8988T (cell line): Measurements from ENCODE around the gene ITCH.

ENCODE experiments used
- DNase-seq: peaks from one replicate; pipeline ENCODE4 v3.0.0; 2011

Gene ITCH

DNA sequence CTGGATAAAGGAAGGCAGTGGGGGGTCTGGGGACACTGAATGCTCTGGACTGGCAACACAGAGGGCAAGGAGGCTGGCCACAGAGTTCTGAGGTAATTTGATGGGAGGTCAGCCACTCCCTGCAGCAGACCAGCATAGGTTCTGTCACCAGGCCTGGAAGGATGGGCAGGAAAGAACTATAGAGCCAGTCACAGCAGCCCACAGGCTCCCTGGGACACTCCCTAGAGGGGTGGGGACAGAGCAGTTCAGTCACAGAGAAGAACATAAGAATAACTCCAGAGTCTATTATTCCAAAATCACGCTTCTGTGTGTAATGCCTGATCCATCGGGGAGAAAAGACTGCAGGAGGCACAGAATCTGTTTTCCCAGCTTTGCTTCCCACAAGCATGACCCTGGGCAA lies 172.8 kb downstream of the ITCH start:
- DNase-seq = no peak

DNA sequence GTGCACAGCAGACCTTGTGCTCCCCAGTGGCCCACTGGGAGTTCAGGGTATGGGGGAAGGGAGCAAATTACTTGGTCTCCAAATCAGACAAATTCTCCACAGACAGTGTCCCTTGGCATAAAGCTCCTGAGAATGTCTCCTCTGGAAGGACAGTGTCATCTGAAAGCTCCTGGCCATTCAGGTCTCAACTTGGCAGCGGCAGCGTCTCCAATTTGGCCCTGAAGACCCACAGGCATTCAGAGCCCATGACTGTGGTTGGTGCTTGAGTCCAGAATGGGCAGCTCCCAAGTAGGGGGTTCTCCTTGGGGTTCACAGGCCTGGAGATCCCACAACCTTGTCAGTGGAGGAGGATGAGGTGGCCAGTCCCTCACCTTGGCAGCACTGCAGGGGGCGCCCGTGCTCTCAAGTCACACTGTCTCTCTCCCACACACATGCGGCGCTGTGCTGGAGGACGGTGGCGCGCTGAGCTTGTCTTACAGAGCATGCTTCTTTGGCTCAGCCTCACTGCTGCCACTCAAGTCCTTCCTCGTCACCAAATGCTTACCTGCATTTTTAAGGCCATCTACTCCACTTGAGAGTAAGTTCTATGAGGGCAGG lies 173.8 kb downstream of the ITCH start:
- DNase-seq = no peak

DNA sequence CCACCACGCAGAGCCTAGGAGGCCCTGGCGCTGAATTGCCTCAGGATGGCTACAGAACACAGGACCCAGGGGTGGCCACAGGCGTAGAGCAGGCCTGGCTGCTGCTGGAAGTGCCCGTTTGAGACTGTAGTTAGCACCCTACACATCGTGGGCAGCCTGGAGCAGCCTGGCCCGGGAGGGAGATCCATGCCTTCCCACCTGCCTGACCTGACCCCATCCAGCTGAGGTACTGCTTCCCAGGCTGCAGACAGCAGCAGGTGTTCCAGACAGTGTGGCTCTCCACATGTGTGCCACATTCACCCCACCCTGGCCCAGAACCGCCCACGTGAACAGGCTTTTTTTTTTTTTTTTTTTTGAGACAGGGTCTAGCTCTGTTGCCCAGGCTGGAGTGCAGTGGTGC lies 174.6 kb downstream of the ITCH start:
- no peak for DNase-seq

DNA sequence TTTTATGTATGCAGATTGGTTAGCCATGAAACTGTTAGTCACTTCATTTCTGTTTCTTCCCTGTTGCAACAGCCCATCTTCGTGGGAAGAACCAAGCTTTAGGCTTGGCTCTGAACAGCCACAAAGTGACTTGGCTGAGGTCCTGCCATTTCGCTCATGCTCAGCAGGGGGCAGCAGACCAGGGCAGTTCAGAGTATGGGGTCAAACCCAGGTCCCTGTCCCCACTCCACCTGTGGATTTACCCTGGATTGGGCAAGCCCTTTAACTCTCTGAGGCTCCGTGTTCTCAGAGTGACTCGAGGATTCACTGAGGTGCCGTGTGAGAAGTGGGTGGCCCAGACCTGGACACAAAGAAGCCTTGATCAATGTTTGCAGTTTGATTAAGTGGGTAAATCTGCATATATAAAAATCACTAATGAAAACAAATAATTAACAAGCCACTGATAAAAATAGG lies 175.6 kb downstream of the ITCH start:
- DNase-seq = no peak

DNA sequence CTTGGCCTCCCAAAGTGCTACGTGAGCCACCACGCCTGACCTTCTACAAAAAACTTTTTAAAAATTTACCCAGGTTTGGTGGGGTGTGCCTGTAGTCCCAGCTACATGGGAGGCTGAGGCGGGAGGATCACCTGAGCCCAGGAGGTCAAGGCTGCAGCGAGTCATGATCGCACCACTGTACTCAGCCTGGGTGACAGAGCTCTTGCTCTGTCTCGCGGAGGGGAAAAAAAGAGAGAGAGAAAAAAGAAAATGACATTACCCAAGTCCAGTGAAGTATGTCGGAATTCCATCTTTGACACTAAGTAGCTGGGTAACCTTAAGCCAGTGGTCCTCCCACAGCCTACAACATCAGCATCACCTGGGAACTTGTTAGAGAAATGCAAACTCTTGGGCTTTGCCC lies 176.7 kb downstream of the ITCH start:
- no peak for DNase-seq

DNA sequence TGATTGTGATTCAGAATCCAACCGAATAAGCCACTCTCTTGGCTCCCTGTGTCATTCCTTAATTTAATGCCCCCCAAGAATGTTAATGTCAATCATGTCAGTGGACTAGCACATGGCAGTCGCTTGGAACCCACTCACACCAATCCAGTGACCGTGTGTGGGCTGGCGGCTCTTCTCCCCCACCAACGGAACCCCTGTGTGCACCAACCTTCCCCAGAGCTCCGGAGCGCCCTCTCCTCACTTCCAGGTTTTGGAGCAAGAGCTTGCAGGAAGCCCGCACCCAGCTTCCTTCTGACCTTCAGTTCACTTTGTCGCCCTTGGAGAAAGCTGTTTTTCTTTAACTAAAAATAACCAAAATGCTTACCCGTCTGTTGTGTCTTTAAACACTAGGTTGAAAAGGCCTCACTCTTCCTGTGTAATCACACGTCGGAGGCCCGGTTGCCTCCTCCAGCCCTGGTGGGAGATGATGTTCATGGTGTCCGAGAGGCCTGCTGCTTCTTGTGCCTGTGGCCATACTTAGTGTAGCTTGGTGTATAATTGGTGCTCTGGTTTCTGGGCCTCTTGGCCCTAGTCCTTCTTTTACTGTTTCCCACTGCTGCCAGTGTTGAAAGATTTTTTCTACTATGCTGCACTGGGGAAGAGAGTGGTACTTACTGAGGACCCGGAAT lies 177.7 kb downstream of the ITCH start:
- DNase-seq = no peak

DNA sequence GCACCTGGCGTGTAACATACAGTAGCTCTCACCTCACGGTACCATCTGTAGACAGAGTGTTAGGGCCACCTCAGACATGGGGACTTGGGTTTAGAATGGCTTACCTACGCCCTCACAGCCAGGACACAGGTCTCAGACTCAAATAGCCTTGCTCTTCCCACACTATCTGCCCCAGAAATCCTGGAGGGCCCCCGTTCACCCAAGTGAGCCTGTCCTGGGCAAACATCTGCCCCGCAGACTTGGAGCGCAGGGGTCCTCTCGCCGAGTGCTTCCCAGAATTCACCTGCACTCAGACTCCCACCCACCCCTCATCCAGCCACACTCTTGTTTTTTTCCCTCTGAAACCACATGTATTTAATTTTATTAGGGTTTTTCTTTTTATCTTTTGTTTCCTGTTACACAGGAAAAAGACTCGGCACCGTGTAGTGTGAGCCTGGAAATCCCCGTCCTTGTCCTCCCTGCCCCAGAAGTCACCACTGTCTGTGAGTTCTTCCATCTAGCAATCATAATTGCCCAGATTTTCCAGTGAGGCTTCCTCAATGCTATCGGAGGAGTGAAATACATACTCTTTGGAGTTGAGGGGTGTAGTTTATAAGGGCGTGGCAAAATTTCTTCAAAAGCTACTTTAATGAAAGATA lies 178.3 kb downstream of the ITCH start:
- no peak for DNase-seq

DNA sequence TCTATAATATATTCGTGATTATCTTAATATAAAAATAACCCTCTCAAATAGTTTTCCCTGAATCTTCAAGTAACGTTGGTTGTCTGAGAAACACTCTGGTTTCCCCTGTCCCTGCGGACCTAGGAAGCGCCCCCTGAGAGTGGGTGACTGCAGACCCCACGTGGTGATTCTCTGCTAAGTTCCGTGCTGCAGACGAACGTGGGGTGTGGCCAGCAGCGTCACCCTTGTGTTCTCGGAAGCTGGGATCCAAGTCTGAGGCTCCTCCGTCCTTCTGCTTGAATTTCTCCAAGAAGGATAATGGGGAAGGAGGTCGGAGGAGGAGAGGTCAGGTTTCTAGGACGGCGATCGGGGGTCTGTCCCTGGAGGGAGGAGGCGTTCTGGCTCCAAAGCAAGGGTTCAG lies 178.8 kb downstream of the ITCH start:
- DNase-seq = no peak

DNA sequence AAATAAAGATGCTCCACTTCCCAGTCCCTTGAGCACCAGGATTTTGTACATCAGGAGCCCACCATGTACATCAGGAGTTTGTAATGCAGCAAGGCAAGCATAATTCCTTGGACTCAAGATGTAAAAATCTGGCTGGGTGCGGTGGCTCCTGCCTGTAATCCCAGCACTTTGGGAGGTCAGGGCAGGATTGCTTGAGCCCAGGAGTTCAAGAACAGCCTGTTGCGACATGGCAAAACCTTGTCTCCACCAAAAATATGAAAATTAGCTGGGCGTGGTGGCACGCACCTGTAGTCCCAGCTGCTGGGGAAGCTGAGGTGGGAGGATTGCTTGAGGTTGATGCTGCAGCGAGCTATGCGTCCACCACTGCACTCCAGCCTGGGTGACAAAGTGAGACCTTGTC lies 179.4 kb downstream of the ITCH start:
- DNase-seq = no peak

DNA sequence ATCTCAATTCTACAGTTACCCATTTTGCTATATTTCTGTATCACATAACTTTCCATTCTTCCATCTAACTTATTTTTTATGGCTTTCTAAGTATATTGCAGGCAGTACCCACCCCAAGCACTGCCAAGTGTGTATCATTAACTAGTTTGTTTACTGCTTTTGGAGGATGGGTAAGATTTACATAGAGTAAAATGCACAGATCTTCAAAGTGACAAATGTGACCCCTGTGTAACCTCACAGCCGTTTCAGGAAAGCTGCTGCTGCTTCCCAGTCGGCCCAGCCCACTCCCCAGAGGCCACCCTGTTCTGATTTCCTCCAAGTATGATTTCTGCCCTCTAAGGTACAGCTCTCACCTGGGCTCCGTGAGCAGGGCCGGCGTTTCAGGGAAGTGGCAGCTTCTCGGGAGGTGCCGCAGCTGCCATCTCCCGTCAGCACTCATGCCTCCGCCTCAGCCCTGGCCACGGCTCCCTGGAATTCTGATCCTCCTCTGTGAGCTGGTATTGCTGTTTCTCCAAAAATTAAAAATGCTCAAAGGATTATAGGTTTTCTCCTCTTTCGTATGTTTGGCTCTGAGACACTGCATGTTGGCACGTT lies 180.5 kb downstream of the ITCH start:
- DNase-seq = no peak

DNA sequence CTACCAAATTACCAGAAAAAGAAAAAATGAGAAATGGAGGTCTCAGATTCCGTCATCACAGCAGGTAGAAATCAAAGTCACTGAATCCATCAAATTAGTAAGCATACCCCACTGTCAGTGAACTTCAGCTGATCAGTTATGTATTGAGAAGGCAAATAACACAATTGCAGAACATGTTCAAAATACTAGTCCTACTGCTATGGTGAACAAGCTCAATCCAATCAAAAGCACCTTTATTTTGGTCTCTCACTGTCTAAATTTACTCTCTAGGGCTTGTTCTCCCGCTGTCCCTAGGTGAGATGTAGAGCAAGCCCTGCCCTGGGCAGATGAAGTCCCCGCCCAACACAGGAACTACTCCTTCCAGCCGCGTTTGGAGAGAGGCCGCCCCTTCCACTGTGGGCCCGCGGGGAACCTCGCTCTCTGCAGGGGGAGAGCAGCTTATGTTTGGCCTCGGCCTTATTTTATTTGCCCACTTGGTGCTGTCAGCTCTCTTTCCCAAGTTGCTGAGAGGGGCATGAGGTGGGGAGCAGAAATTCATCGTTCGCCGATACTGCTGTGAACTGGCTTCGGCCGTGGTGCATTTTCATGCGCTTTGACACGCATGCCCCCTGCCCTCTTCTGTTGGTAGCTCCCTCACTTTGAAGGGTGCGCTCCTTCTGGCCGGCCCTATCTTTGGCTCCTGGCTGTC lies 181.2 kb downstream of the ITCH start:
- DNase-seq = no peak

DNA sequence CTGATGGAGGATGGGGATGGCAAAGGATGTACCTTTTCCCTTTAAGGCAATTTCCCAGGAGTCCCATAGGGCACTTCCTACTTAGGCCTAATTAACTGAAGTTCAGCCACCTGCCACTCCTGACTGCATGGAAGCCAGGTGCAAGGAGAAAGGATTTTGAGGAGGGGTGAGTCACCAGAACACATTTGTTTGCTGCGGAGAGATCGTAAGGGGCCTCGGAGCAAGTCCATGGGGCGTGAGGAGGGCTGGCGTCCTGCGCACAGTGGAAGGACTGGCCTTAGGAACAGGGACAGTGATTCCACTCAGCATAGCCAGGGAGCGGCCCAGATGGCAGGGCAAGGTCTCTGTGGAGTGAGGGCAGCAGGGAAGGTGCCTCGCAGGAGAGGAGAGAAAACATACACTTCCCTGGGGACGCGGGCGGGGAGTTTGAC lies 183.7 kb downstream of the ITCH start:
- no peak for DNase-seq

DNA sequence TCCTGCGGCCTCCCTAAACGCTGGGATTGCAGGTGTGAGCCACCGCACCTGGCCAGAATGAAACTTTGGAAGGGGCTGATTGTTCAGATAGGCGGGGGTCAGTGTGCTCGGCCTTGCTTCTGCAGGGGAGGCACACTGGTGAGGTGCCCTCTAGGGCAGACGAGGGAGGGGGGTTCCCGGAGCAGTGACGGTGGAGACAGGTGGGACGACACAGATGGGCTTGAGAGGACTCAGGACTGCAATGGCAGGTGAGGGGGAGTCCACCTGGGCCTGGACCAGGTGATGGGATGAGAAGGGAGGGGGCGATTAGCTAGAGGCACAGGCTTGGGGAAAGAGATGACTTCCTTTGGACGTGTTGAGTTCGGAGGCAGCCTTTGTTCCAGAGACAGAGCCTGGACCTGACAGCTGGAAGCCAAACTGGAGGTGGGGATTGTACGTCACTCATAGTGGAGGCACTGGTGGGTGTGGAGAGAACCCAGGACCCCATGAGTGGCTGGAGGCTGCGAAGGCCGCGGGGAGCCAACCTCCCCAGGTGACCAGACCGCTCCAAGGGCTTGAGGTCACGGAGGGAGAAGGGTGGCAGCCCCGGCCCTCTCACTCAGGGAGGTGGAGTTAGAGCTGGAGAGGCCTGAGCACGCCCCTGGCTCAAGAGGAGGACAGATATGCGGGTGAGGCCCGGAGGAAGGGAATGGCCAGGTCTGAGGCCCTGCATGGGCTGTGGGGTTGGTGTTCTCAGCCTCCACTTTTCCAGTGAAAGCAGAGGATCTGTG lies 185.0 kb downstream of the ITCH start:
- DNase-seq = no peak

DNA sequence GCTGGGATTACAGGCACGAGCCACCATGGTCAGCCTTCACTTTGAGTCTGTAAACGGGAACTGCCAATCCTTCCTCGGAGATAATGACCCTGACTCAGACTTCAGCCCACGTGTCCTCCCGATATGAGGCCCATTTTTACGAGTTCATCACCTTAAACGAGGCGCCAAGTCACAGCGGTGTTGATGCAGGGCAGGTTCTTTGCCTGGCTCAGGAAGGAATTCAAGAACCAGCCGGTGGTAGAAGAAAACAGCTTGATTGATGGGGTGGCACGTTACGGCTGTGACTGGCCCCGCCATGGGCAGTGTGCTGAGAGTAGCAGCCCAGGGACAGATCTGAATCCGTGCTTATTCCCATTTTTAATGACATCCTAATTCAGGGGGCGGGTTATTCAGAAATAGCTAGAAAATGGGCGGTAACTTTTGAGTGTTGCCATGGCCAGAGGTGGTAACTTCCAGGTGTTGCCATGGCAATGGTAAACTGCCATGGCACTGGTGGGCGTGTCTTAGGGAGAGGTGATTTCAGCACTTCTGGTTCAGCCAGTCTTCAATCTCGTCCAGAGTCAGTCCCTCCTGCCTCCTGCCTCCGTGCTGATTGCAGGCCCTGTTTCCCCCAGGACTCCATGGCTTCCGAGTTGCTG lies 186.3 kb downstream of the ITCH start:
- DNase-seq = no peak

DNA sequence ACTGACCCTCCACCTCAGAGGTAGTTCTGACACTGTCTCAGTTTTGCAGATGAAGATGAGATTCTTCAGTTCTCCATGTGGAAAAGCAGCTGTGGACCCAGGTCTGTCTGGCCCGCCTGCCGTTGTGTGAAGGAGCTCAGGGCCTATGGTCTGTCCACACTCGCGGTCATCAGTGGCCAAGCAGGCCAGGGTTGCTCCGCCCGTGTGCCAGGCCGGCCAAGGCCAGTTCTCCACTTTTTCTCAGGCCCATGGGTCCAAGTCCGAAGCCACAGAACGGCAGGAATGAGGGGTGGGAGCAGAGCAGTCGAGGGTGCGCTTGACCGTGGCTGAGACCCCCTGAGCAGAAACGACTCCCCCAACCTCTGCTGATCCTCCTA lies 186.8 kb downstream of the ITCH start:
- no peak for DNase-seq

DNA sequence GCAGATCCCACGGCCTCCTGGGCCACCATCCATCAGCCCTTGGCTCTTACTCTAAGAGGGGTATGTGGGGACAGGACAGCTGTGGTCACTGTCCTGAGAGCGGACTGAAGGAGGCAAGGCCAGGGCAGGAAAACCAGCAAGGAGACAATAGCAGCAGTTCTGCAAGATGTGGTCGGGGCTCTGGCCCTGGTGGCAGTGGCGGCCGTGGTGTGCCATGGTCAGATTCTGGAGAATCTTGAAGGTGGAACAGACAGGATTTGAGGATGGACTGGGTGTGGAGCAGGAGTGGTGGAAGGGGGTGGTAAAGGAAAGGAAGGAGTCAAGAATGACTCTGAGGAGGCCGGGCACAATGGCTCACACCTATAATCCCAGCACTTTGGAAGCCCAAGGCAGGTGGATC lies 189.5 kb downstream of the ITCH start:
- no peak for DNase-seq

DNA sequence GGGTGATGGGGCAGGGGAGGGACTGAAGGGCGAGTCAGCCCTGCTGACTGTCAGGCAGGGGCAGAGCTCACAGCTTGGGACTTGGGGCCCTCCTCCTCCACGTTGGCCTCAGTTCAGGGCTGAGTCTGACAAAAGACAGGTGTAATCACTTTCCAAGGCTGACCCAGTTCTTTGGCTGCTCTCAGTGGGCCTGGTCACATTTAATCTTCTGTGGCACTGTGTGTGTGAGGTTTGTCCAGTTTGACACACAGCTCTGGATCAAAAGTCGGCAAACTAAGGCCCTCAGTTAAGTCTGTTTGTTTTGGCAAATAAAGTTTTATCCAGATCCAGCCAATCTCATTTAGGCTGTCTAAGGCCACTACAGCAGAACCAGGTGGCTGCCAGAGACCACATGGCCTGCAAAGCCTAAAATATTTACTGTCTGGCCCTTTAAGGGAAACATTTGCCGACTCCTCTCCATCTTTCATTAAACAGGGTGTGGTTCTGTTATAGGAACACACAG lies 190.3 kb downstream of the ITCH start:
- DNase-seq = no peak

DNA sequence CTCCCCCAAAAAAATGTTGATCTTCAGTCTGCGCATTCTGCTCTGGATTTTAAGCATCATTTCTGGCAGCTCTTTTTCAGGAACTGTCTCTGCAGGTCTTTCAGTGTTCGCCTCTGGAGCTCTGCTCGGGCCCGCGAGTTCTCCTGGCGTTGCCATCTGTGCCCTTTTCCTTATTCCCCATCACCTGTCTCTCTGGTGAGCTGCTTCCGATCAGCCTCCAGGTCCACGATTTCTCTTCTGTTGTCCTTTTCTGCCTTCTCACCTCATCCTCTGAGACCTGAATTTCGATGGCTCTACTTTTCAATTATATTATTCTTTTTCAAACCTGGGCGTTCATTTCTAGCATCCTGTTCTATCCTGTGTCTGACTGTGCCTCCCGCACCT lies 194.9 kb downstream of the ITCH start:
- DNase-seq = no peak

DNA sequence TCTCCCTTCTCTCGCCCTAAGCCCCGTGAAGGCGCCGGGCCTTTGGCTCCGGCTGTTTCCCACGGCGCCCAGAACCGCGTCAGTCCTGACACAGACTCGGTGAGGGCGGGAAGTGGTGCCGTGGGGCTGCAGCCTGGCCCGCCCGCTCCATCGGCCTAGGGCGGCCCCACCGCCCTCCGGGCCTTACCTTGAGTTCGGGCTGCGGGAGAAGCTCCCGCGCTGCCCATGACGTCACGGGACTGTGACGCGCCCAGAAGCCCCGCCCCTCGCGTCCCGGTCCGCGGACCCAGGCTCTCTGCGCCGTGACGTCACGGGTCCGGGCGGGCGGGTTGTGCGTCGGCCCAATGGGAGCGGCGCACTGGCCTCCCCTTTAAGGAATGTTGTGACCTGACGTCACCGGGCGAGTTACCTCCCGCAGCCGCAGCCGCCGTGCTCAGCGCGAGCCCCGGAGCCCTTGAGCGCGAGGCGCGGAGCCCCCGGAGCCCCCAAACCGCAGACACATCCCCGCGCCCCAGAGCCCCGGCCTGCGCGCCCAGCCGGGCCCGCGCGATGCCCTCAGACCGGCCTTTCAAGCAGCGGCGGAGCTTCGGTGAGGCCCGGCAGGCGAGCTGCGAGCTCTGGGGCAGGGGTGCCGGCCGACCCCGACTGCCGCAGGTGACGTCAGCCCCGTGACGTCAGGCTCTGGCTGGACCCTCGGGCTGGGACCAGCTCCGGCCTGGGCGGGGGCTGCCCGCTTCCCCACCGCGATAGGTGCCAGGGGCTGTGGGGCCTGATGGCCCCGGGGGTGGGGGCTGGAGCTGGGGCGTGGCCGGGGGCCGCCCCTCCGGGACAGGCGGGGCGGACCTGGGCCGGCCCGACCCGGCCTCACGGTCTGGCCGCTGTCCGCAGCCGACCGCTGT lies 195.5 kb downstream of the ITCH start, which contains the start of gene MAP1LC3A:
Gene MAP1LC3A, plus strand, starts transcription at position 399 of the 899 bp plus-strand sequence. Its CDS starts 151 bp downstream, at position 550.
- peak; percentile 98 for DNase-seq

DNA sequence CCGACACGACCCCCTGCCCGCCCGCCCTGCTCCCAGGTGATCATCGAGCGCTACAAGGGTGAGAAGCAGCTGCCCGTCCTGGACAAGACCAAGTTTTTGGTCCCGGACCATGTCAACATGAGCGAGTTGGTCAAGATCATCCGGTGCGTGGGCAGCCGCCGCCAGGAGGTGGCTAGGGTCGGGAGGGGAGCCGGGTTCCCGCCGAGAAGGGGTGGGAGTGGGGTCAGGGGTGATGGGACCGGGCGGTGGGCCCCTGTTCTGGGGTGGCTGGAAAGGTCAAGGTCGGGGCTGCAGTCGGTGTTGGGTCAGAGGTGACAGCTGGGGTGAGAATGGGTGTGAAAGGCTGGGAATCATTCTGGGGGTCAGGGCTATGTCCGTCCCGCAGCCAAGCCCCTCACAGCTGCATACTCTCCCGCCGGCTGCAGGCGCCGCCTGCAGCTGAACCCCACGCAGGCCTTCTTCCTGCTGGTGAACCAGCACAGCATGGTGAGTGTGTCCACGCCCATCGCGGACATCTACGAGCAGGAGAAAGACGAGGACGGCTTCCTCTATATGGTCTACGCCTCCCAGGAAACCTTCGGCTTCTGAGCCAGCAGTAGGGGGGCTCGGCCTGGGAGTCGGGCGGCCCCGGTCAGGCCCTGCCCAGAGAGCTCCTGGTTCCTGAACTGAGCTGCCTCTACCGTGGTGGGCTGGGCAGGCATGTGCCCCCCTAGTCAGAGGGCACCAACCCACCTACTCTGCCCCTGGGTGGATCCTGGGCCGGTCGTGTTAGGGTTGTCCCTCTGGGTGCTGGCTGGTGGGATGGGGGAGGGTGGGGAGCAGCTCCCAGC lies 196.5 kb downstream of the ITCH start:
- no peak for DNase-seq
